ENCODE results near the gene DNMBP. TPM values are rescaled to one million over a fixed set of nuclear protein-coding genes. Genes with fewer than 3 reads are reported as not detected.
"Not testable (repeated sequence)": the region's sequence is repeated elsewhere in the genome, so short reads cannot be mapped to it uniquely, and the experiment has no call there.

The DNMBP gene
- total and polyA plus RNA-seq, 7 experiments from 2014 or later = 0.40 to 8.5 (median 3.9) TPM

- H3K9me3 ChIP-seq (ENCODE audit: control insufficient read depth in 2 of 3, low read length in 3 of 3) = no peaks in the 10 kb centered on the region
- ChIA-PET CTCF (no interaction called here), POLR2A (no interaction called here)
- H3K4me1 Mint-ChIP-seq = peaks cover 0 to 2% (median 0%) of the 10 kb centered on the region in 7 donors
- ATAC-seq (no peak), DNase-seq (no peak)
- no peak overlapping the region for H3K4me3 Mint-ChIP-seq
- no peak overlapping the region for H3K27ac Mint-ChIP-seq
- no peak overlapping the region for H3K4me3 ChIP-seq (ENCODE audit: low read length)
- intact Hi-C loops (cut with micrococcal nuclease) = loop anchor here (1.0 to 10.0 kb wide), 4 partner anchors 34 to 73 kb away; partner anchors contain the start of gene DNMBP (in 1 of the 2)
- H3K27me3 Mint-ChIP-seq = no peaks in the 10 kb centered on the region
- no peaks in the 10 kb centered on the region for H3K9me3 Mint-ChIP-seq
- no peak overlapping the region for H3K27ac ChIP-seq (ENCODE audit: low read depth, low read length)
- no peaks in the 10 kb centered on the region for H3K27me3 ChIP-seq (ENCODE audit: control insufficient read depth in 2 of 2, insufficient read depth in 2 of 2, low read length in 2 of 2)
- H3K36me3 ChIP-seq (ENCODE audit: control insufficient read depth in 2 of 3, insufficient read depth in 3 of 3, low read length in 3 of 3) = peaks cover 0 to 8% (median 0%) of the 10 kb centered on the region in 3 experiments
- H3K36me3 Mint-ChIP-seq = peaks cover 7 to 34% (median 20%) of the 10 kb centered on the region in 5 donors
- no peaks in the 10 kb centered on the region for H3K4me1 ChIP-seq (ENCODE audit: control insufficient read depth in 2 of 2, insufficient read depth in 2 of 2, low read length in 2 of 2)
Observed at GRCh38 chr10:99973190-99973589, 36.6 kb downstream of the DNMBP start.

GRCh38 chr10:99967961-99968360 is 41.8 kb downstream of the DNMBP start:
- H3K27me3 Mint-ChIP-seq = no peaks in the 10 kb centered on the region

GRCh38 chr10:99966306-99966705 is 43.4 kb downstream of the DNMBP start:
- peaks cover 0 to 5% (median 0%) of the 10 kb centered on the region in 7 donors for H3K4me1 Mint-ChIP-seq
- intact Hi-C loops (cut with micrococcal nuclease) = no loop called here
- CTCF ChIA-PET = no interaction called here

More at GRCh38 chr10:99967961-99968360, 41.8 kb downstream of the DNMBP start:
- peaks cover 0 to 3% (median 0%) of the 10 kb centered on the region in 11 donors for H3K9me3 Mint-ChIP-seq
- H3K4me1 Mint-ChIP-seq = peaks cover 0 to 5% (median 0%) of the 10 kb centered on the region in 7 donors
- ATAC-seq = no peak
- DNase-seq = no peak
- Histone ChIP-seq H3K4me3 (ENCODE audit: low read length) (no peak overlapping the region), H3K27ac (ENCODE audit: low read depth, low read length) (no peak overlapping the region), H3K36me3 (ENCODE audit: control insufficient read depth in 2 of 3, insufficient read depth in 3 of 3, low read length in 3 of 3) (peaks cover 0 to 8% (median 0%) of the 10 kb centered on the region in 3 experiments), H3K27me3 (ENCODE audit: control insufficient read depth in 2 of 2, insufficient read depth in 2 of 2, low read length in 2 of 2) (no peaks in the 10 kb centered on the region), H3K4me1 (ENCODE audit: control insufficient read depth in 2 of 2, insufficient read depth in 2 of 2, low read length in 2 of 2) (no peaks in the 10 kb centered on the region), H3K9me3 (ENCODE audit: control insufficient read depth in 2 of 3, low read length in 3 of 3) (no peaks in the 10 kb centered on the region)
- H3K36me3 Mint-ChIP-seq = peaks cover 8 to 46% (median 27%) of the 10 kb centered on the region in 5 donors
- H3K4me3 Mint-ChIP-seq = no peak overlapping the region
- ChIA-PET CTCF (no interaction called here), POLR2A (no interaction called here)
- no peak overlapping the region for H3K27ac Mint-ChIP-seq
- intact Hi-C loops (cut with micrococcal nuclease) = no loop called here

GRCh38 chr10:99965700-99966099 is 44.0 kb downstream of the DNMBP start:
- CTCF ChIA-PET = no interaction called here
- intact Hi-C loops (cut with micrococcal nuclease) = no loop called here
- no peak overlapping the region for H3K27ac ChIP-seq (ENCODE audit: low read depth, low read length)
- H3K4me3 ChIP-seq (ENCODE audit: low read length) = no peak overlapping the region
- DNase-seq (no peak), ATAC-seq (no peak)
- H3K27ac Mint-ChIP-seq = no peak overlapping the region
- no peaks in the 10 kb centered on the region for H3K4me1 ChIP-seq (ENCODE audit: control insufficient read depth in 2 of 2, insufficient read depth in 2 of 2, low read length in 2 of 2)
- H3K4me1 Mint-ChIP-seq = peaks cover 0 to 5% (median 0%) of the 10 kb centered on the region in 7 donors
- H3K27me3 ChIP-seq (ENCODE audit: control insufficient read depth in 2 of 2, insufficient read depth in 2 of 2, low read length in 2 of 2) = no peaks in the 10 kb centered on the region
- peaks cover 4 to 36% (median 22%) of the 10 kb centered on the region in 5 donors for H3K36me3 Mint-ChIP-seq
- no peak overlapping the region for H3K4me3 Mint-ChIP-seq
- H3K9me3 ChIP-seq (ENCODE audit: control insufficient read depth in 2 of 3, low read length in 3 of 3) = no peaks in the 10 kb centered on the region
- H3K9me3 Mint-ChIP-seq = peaks cover 0 to 3% (median 0%) of the 10 kb centered on the region in 11 donors
- POLR2A ChIA-PET = no interaction called here
- H3K36me3 ChIP-seq (ENCODE audit: control insufficient read depth in 2 of 3, insufficient read depth in 3 of 3, low read length in 3 of 3) = peaks cover 0 to 8% (median 0%) of the 10 kb centered on the region in 3 experiments
- no peaks in the 10 kb centered on the region for H3K27me3 Mint-ChIP-seq

More at GRCh38 chr10:99966306-99966705, 43.4 kb downstream of the DNMBP start:
- Histone ChIP-seq H3K27ac (ENCODE audit: low read depth, low read length) (no peak overlapping the region), H3K9me3 (ENCODE audit: control insufficient read depth in 2 of 3, low read length in 3 of 3) (no peaks in the 10 kb centered on the region), H3K4me3 (ENCODE audit: low read length) (no peak overlapping the region), H3K36me3 (ENCODE audit: control insufficient read depth in 2 of 3, insufficient read depth in 3 of 3, low read length in 3 of 3) (peaks cover 0 to 8% (median 0%) of the 10 kb centered on the region in 3 experiments), H3K4me1 (ENCODE audit: control insufficient read depth in 2 of 2, insufficient read depth in 2 of 2, low read length in 2 of 2) (no peaks in the 10 kb centered on the region), H3K27me3 (ENCODE audit: control insufficient read depth in 2 of 2, insufficient read depth in 2 of 2, low read length in 2 of 2) (no peaks in the 10 kb centered on the region)
- H3K36me3 Mint-ChIP-seq = peaks cover 4 to 40% (median 27%) of the 10 kb centered on the region in 5 donors
- no peaks in the 10 kb centered on the region for H3K27me3 Mint-ChIP-seq
- ATAC-seq (no peak), DNase-seq (no peak)
- H3K27ac Mint-ChIP-seq = no peak overlapping the region
- POLR2A ChIA-PET = no interaction called here
- no peak overlapping the region for H3K4me3 Mint-ChIP-seq
- H3K9me3 Mint-ChIP-seq = peaks cover 0 to 3% (median 0%) of the 10 kb centered on the region in 11 donors

- Mint-ChIP-seq H3K36me3 (peaks cover 0 to 28% (median 15%) of the 10 kb centered on the region in 5 donors), H3K4me1 (peaks cover 0 to 5% (median 0%) of the 10 kb centered on the region in 7 donors), H3K4me3 (no peak overlapping the region), H3K27ac (no peak overlapping the region), H3K9me3 (peaks cover 0 to 3% (median 0%) of the 10 kb centered on the region in 11 donors), H3K27me3 (no peaks in the 10 kb centered on the region)
- ATAC-seq (no peak), DNase-seq (no peak)
- POLR2A ChIA-PET = no interaction called here
- CTCF ChIA-PET = interaction anchor here (0.7 kb wide), 1 partner anchor 22 kb away, joined by 3 read pairs; no protein-coding TSS in a partner anchor
- Histone ChIP-seq H3K27me3 (ENCODE audit: control insufficient read depth in 2 of 2, insufficient read depth in 2 of 2, low read length in 2 of 2) (no peaks in the 10 kb centered on the region), H3K9me3 (ENCODE audit: control insufficient read depth in 2 of 3, low read length in 3 of 3) (no peaks in the 10 kb centered on the region), H3K4me3 (ENCODE audit: low read length) (no peak overlapping the region), H3K4me1 (ENCODE audit: control insufficient read depth in 2 of 2, insufficient read depth in 2 of 2, low read length in 2 of 2) (no peaks in the 10 kb centered on the region), H3K36me3 (ENCODE audit: control insufficient read depth in 2 of 3, insufficient read depth in 3 of 3, low read length in 3 of 3) (peaks cover 0 to 8% (median 0%) of the 10 kb centered on the region in 3 experiments), H3K27ac (ENCODE audit: low read depth, low read length) (no peak overlapping the region)
- intact Hi-C loops (cut with micrococcal nuclease) = no loop called here
Observed at GRCh38 chr10:99964791-99965190, 45.0 kb downstream of the DNMBP start.

- H3K4me1 Mint-ChIP-seq; H3K4me3 Mint-ChIP-seq; H3K4me1 ChIP-seq (ENCODE audit: control insufficient read depth in 2 of 2, insufficient read depth in 2 of 2, low read length in 2 of 2); POLR2A ChIA-PET; H3K27me3 Mint-ChIP-seq; H3K27ac ChIP-seq (ENCODE audit: low read depth, low read length); H3K36me3 ChIP-seq (ENCODE audit: control insufficient read depth in 2 of 3, insufficient read depth in 3 of 3, low read length in 3 of 3); CTCF ChIA-PET; H3K4me3 ChIP-seq (ENCODE audit: low read length); intact Hi-C loops (cut with micrococcal nuclease); H3K9me3 Mint-ChIP-seq; DNase-seq; H3K27me3 ChIP-seq (ENCODE audit: control insufficient read depth in 2 of 2, insufficient read depth in 2 of 2, low read length in 2 of 2); H3K9me3 ChIP-seq (ENCODE audit: control insufficient read depth in 2 of 3, low read length in 3 of 3); H3K27ac Mint-ChIP-seq: not testable (repeated sequence)
- H3K36me3 Mint-ChIP-seq = peaks cover 0 to 16% (median 5%) of the 10 kb centered on the region in 5 donors
- peak; percentile 46 for ATAC-seq
Observed at GRCh38 chr10:99963467-99964165, 46.1 kb downstream of the DNMBP start.

GRCh38 chr10:99958806-99959205 is 50.9 kb downstream of the DNMBP start:
- H3K36me3 Mint-ChIP-seq = peaks cover 2 to 29% (median 20%) of the 10 kb centered on the region in 5 donors
- H3K4me1 Mint-ChIP-seq = no peaks in the 10 kb centered on the region
- H3K4me3 Mint-ChIP-seq = no peak overlapping the region
- no peak for ATAC-seq
- intact Hi-C loops (cut with micrococcal nuclease) = no loop called here
- POLR2A ChIA-PET = interaction anchor here (0.6 kb wide), 1 partner anchor 368 kb away, joined by 3 read pairs; no protein-coding TSS in a partner anchor
- no peak for DNase-seq
- no peak overlapping the region for H3K27ac Mint-ChIP-seq
- H3K4me1 ChIP-seq (ENCODE audit: control insufficient read depth in 2 of 2, insufficient read depth in 2 of 2, low read length in 2 of 2) = no peaks in the 10 kb centered on the region
- peaks cover 0 to 12% (median 0%) of the 10 kb centered on the region in 3 experiments for H3K36me3 ChIP-seq (ENCODE audit: control insufficient read depth in 2 of 3, insufficient read depth in 3 of 3, low read length in 3 of 3)
- H3K27me3 ChIP-seq (ENCODE audit: control insufficient read depth in 2 of 2, insufficient read depth in 2 of 2, low read length in 2 of 2) = no peaks in the 10 kb centered on the region
- H3K27ac ChIP-seq (ENCODE audit: low read depth, low read length) = no peak overlapping the region
- CTCF ChIA-PET = no interaction called here
- no peaks in the 10 kb centered on the region for H3K9me3 ChIP-seq (ENCODE audit: control insufficient read depth in 2 of 3, low read length in 3 of 3)
- H3K27me3 Mint-ChIP-seq = no peaks in the 10 kb centered on the region
- no peaks in the 10 kb centered on the region for H3K9me3 Mint-ChIP-seq
- H3K4me3 ChIP-seq (ENCODE audit: low read length) = no peak overlapping the region
